Effector CD4-positive, alpha-beta T cell (primary cell): Measurements from ENCODE around the gene DSG2.
"Not testable (repeated sequence)": the region's sequence is repeated elsewhere in the genome, so short reads cannot be mapped to it uniquely, and the experiment has no call there.

Experiments
- DNase-seq: peaks from one replicate; pipeline ENCODE4 v3.0.0-alpha.2; 2020

DSG2 gene

DNA sequence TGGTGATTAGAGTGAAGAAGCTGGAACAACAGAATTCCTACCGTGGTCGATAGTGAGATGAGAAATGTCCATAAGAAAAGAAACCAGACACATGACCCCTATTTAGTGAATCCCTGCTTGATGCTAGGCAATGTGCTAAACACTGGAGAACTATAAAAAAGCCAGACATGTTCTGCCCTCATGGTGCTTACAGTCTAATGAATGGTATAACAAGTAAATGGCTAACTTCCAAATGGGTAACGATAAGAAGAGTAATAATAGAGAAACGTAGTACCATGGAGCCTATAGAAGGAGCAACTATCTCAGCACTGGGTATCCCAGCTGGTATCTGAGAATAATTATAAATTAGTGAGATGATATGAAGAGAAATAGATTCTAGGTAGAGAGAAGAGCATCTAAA lies 5.0 kb downstream of the DSG2 start:
- no peak for DNase-seq

DNA sequence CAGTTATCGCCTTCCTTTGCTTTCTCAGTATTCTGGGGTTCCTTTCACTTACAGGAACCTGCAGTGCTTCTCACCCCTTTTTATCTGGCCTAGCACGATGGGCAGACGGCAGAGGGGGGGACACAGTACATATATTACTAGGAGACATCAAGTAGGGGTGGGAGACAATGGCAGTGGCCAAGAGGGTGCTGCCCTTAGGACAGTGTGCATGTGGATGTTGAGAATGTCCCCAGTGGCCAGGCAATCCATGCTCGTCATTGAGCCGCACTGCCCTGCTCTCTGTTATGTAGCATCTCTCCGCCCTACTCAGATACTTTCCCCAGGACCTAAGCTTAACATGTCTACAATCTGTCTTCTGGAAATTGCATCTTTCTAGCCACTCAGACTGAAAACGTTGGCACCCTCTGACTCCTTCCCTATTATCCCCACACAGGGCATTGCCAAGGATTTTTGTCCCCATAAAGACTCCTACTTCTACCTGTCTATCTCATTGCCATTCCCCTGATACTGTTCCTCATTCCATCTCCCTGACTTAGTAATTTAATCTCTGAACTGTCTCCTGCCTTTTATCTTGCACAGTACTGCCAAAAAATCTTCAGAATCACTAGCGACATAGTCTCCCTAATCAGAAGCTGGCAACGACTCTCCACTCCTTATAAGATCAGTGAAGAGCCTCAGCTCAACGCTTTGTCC lies 6.6 kb downstream of the DSG2 start:
- no peak for DNase-seq

DNA sequence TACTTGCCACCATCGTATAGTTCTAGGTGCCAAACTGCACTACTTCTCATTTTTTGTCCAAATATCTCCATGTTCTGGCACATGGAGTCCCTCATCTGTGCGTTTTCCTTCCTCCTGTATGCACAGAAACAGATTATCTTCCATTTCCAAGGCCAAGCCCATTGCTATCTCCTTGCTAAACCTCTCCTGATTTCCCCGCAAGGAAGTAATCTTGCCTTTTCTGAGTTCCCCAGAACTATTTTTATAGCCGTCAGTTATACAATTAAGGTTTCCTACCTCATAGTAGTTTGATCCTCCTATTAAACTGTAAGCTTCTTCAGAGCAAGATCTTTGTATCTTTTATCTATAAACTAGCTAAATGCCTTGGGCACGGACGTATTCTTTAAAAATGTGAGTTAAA lies 7.2 kb downstream of the DSG2 start:
- DNase-seq = no peak

DNA sequence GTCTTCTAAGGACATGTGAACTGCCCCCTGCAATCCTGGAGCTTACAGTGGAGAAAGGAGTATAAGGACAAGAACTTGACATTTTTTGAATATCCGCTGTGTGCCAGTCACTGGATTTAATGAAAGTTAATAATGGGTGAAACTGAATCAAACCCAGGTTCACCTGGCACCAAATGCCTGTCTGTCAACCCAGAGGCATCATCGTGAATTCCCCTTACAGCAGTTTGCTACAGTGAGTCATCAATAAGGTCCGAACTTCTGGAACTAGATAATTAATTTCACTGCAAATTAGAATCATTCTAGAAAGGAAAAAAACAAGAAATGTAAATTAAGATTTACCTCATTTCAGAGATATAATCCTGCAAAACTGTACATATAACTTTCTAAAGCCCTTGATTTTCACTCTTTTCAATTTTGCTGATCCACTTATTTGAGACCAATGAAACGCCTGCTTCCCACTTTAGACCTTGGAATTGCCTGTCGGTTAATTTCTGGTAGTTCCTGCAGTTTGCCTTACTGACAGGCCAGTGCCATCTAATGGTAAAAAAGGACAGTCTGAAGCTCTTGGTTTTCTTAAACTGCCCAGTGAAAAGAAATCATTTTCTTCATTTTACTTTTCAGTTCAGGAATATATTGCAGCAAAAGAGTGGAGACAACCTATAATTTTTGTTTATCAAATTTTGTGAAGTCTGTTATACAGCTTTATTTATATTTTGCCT lies 8.2 kb downstream of the DSG2 start:
- no peak for DNase-seq

DNA sequence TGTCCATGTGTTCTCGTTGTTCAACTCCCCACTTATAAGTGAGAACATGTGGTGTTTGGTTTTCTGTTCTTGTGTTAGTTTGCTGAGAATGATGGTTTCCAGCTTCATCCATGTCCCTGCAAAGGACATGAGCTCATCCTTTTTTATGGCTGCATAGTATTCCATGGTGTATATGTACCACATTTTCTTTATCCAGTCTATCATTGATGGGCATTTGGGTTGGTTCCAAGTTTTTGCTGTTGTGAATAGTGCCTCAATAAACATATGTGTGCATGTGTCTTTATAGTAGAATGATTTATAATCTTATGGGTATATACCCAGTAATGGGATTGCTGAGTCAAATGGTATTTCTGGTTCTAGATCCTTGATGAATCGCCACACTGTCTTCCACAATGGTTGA lies 9.1 kb downstream of the DSG2 start:
- DNase-seq = not testable (repeated sequence)

DNA sequence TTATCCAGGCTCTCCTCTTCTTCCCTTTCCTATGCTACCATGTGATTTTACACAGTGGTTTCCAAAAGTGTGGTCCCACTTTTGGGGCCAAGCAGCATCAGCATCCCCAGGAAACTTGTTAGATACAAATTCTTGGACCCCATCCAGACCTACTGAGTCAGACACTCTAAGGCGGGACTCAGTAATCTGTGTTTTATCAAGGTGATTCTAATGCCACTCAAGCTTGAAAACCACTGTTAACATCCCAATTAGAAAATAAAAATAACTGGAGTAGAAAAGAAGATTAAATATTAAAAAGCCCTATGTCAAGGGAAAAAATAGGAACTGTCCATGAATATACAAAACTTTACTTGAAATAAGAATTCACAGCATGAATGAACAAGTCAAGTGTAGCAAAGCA lies 10.8 kb downstream of the DSG2 start:
- DNase-seq = no peak

DNA sequence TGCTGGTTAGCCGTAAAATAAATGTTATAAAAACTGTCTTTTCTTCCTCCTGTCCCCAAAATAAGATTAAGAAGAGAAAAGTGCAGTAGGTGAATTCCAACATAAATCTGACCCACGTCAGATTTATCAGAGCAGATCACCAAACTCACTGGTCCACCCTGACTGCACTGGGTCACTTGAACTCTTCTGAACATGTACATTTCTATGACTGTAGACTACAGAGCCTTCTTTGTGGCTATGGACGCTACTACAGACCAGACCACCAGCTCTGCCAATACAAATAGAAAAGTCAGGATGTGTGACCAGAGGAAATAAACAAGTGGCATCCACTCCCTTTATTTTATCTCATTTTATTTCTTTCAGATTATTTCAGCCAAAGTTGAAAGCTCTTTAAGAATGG lies 11.6 kb downstream of the DSG2 start:
- DNase-seq = no peak

DNA sequence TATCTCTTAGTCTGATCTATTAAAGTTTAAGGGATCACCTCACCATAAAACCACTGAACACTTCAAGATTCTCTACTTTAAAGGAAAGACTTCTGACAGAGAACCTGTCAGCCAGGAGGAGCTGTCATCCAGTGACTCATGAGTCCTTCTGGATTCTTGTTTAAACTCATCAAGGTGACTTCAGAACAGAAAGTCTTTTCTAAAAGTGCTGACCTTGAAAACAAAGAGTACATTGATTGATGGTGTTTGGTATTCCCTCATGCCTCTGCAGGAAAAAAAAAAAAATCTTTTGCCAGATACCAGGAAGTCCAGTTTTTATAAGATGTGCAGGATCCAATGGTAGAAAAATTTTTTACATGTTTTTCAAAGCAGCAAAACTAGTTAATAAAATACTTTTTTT lies 12.3 kb downstream of the DSG2 start:
- DNase-seq = no peak

DNA sequence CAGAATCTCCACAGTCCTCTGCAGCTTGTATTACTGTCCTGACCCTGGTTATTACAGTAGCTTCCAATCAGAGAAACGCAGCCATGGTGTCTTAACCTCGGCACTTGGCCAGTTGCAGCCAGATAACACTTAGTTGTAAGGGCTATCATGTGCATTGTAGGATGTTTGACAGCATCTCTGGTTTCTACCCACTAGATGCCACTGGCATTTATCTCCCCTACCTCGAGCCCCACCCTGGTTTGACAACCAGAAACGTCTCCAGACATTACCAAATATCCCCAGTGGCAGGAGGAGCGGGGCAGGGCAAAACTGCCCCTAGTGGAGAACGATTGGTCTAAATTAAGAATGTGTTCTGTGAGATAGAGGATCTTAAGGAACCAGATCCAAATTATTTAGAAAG lies 13.1 kb downstream of the DSG2 start:
- DNase-seq = no peak

DNA sequence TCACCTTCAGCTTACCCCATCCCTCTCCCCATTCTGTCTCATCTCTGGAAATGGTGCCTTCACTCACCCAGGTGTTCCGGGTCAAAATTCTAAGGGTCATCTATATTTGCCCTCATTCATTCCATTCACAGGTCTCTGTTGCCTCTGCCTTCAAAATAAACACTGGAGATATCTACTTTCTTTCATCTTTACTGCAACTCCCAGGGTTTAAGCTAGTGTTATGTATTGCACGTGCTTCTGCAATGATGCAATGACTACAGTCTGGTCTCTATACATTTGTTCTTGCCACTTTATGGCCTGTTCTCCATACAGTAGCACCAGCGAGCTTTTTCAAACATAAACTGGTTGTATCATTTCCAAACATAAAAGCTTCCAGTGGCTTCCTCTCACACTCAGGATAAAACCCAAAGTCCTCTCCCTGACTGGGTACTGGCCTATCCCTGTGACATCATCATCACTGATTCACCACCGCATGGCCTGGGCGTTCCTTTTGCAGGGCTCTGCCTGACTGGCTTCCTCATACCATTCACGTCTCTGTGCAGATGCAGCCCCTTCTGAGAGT lies 14.3 kb downstream of the DSG2 start:
- no peak for DNase-seq

DNA sequence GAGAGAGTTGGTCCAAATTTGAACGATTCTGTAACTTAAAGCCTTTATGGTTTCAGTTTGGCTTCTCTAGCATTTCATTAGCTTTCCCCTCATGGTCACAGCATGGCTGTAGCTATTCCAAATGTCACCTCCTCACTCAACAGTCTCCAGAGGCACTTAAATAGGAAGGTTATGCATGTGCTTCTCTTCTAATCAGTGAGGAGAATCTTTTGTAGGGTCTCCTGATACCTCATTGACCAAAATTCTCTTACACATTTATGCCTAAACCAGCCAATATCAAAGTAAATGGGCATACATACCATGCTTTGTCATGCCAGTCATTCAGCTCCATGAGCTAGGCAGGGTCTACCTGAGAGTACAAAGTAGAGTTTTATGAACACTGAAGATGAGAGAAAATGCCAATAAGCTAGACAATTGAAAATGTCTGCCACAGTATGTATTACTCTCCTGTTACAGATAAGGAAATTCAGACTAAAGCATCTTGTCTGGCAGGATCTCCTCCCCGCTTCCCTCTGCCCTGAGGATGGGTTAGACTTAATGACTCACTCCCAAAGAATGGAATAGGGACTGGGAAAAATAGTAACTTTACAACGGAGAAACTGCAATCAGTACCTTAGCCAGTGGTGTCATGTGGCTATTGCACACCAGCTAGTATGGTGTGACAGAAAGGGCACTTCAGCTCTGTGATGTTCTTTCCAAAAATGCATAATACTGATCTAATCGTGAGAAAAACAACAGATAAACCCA lies 15.4 kb downstream of the DSG2 start:
- DNase-seq = no peak

DNA sequence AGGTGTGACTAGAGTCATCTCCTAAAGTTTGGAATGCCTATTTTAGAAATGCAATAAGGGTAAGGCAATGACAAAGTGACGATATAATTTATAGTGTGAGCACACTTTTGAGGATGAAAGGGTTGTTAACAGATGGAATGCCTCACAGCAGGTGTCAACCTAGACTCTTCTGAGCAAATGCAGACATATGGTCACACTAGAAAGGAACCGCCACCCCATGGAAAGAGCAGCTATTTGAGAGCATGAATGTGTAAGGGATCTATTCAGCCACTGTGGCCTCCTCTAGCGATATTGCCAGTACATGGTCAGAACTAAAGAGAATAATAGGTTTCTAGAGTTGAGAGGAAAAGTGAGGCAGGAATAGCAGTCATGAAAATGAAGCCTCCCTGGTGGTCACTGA lies 18.5 kb downstream of the DSG2 start:
- no peak for DNase-seq

DNA sequence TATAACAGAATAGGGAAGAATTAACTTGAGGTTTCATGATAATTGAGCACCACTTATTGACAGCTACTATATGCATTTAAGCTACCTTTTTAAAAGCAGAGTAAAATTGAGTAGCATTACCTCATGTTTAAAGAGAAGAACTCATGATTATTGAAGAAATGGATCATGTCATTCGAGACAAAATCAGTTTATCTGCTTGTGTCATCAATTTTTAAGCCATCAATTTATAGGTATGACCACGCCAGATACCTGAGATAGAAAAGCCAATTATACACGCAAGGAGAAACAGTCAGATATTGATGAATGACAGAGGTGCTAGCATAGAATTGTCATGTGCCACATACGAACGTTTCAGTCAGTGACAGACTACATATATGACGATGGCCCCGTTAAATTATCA lies 28.4 kb downstream of the DSG2 start:
- DNase-seq = no peak

DNA sequence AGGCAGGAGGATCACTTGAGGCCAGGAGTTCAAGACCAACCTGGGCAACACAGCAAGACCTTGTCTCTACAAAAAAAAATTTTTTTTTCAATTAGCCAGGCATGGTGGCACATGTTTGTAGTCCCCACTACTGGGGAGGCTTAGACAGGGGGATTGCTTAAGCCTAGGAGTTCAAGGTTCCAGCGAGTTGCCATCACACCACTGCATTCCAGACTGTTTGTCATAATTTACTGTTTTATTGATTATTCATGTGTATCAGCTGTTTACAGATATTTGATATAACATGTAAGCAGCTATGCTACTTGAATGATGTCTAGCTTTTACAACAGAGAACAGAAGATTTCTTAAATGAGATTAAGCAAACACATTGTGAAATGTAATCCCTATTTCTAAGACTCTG lies 35.3 kb downstream of the DSG2 start:
- no peak for DNase-seq

DNA sequence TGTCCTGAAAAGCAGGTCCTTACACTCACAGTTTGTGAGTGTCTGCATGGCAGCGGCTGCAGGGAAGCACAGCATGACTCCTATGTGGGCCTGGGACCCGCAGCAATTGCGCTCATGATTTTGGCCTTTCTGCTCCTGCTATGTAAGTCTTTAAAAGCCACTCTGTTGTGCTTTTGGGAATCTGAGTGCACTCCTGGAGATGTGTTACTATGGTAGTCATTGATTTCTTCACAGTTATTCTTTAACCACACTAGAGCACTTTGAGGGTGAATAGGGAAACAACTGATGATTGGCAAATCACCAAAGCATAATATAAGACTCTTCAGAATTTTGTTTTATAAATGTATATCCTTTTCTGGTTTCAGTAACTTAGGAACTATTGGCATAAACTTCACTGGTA lies 40.9 kb downstream of the DSG2 start:
- no peak for DNase-seq

DNA sequence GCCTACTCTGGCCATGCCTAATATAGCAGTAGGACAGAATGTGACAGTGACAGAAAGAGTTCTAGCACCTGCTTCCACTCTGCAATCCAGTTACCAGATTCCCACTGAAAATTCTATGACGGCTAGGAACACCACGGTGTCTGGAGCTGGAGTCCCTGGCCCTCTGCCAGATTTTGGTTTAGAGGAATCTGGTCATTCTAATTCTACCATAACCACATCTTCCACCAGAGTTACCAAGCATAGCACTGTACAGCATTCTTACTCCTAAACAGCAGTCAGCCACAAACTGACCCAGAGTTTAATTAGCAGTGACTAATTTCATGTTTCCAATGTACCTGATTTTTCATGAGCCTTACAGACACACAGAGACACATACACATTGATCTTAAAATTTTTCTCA lies 48.5 kb downstream of the DSG2 start:
- no peak for DNase-seq

DNA sequence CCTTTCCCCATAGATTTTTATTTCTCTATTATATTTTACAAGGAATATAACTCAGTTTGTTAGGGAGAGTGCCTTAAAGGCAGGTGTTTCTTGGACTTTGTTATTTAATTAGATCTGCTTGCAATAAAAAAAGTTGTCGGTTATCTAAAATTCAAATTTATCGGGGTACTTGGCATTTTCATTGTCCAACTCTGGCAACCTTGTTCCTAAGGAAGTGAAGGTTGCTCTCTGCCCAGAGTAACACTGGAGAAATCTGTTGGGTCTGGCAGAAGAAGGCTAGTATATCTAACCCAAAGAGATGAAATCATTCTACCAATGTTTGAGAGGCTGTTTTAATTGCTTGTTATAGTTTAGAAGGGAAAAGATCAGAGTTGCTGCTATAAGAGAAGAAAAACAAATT lies 50.9 kb downstream of the DSG2 start:
- no peak for DNase-seq

DNA sequence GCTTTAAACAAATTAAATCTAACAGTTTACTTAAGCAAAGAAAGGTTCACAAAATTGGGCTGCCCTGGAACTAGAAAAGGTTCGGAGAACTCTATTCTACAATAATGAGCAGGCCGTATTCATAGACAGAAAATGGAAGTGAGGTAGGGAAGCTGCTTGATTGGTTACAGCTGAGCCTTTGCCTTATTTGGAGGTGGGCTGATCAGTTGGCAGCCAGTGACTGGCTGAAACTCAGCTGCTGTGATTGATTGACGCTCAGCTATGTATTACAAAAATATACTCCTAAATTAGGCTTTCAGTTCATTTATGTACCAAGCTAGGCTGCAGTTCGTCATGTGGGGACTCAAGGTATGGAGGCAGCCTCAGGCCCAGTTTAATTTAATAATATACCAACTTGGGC lies 51.4 kb downstream of the DSG2 start:
- DNase-seq = no peak

DNA sequence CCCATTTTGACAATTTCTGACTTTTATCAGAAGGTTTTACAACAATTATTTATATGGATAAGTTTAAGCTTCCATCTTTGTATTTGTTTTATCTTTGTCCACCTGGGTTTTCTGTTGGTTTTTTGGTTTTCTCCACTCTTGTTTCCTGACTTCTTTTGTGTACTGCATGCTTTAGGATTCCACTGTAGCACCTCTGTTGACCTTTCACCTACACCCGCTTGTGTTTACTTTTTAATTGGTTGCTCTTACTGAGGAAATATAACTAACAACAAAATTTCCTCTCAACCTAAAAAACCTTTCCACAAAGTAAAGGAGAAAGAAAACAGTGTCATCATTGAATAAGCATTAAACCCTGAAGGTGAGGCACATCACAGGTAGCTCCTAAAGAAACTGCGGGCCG lies 53.9 kb downstream of the DSG2 start:
- no peak for DNase-seq

DNA sequence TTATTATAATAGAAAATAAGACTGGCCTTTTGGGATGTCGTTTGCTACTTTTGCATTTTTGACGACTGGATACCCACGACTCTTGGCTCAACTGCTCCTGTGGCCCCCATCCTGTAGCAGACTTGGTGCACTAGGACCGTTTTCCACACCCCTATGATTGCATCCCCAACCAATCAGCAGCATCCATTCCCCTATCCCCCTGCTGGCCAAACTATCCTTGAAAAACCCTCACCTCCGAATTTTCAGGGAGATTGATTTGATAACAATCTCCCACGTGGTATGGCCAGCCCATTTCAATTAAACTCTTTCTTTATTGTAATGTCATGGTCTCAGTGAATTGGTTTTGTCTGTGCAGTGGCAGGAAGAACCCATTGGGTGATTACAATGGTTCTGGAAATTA lies 55.8 kb downstream of the DSG2 start:
- no peak for DNase-seq

DNA sequence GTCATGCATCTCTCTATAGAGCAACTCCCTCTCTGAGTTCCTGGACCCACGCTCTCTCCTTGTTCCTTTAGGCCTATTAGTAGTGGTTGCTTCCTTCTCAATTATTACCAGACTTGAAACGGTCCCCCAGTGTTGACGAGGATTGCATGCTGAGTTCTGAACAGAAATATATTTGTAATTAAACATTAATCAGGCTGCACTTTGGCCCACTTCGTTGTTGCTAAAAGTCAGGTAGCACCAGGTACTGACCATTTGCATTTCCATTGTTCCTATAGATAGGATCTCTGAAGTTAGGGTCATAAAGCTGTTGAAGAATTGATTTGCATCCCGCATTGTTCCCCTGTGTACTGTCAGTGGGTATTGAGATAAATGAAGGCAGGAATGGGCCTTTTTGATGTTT lies 56.8 kb downstream of the DSG2 start:
- DNase-seq = no peak

DNA sequence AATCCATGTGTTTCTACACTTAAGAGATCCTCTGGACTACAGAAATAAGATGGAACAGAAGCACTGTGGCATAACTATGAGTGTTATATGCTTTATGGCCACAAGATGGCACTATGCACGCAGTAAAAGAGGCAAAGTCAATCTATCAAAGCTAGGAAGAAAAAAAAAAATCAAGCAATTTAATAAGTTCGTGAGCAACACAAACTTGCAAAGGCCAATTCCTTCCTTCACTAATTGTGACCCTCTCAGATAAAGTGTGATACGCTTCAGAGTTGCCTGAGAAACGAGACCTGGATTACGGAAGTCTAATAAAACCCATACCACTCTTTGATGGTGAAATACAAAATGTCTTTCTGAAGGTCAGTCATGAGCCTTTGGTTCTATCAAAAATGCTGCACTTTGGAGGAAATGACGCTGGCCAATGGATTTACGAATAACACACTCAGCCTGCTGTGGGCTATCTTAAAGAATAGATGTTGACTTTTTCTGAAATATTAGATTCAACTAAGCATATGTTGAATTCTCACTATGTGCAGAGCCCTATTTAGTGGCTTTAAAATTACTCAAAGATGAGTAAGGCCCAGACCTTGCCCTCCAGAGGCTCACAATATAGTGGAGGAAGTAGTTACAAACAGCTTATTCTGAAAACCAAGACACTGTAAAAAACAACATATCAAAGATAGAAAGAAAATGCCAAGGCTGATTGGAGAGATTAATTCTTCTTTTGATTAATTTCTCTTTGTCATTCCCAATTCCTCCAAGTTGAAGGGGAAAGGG lies 58.2 kb downstream of the DSG2 start:
- DNase-seq = peak; percentile 6

DNA sequence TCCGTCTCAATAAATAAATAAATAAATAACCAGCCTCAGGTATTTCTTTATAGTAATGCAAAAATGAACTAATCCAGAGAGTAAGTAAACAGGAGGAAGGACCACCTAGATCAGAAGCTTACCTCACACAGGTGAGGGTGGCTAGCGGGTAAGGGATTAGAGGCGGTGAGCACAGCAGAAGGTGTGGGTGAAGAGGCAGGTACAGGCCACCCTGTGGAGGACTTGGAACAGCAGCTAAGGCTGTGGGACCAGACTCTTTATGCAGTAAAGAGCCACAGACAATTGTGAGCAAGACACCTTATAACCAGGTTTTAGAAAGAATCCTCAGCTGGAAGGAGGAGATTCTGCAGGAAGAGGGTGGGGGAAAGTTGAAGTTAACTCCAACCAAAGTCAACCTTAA lies 59.5 kb downstream of the DSG2 start:
- no peak for DNase-seq
